SKM-1 treated with dmso at 0.1 percent for 144 hours (cell line): ENCODE measurements around the gene DOCK10.

ENCODE experiments used
- DNase-seq: peaks from one replicate; lab custom pipeline; 2025; ENCODE audit not compliant: unreplicated experiment; lab: John Stamatoyannopoulos, UW

The DOCK10 gene

DNA sequence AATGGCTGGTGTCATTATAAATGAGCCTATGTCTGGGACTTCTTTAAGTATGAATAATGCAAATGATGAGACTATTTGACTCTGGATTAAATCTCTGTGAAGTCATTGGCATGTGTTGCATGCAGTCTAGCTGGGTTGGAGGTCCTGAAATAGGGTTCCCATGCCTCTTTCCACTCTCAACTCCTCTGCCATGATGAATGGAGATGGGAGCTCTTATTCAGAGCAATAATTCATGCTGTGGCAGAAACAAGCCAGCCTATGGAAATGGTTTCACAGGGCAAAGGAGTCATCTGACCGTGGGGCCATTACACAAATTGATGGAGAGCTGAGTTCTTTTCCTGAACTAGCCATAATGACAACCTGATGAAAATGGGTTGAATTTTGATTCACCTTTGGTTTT is 310.6 kb downstream of the DOCK10 start:
- no peak for DNase-seq

DNA sequence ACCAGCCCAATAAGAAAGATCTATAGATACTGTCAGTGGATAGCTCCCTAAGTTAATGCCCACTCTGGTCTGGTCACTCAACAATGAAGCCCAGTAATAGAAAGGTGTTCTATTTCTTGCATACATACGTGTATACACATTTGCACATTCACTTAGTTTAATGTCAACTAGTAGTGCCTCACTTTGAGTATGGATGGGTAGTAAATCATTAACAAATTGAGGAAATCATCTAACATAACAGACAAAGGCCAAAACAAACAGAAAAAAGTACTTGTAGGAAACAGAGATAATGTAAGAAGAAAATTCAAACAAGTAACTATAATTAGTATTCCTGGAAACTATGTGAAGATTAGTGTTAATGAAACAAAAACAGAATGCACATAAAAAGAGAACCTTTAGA is 312.8 kb downstream of the DOCK10 start:
- no peak for DNase-seq

DNA sequence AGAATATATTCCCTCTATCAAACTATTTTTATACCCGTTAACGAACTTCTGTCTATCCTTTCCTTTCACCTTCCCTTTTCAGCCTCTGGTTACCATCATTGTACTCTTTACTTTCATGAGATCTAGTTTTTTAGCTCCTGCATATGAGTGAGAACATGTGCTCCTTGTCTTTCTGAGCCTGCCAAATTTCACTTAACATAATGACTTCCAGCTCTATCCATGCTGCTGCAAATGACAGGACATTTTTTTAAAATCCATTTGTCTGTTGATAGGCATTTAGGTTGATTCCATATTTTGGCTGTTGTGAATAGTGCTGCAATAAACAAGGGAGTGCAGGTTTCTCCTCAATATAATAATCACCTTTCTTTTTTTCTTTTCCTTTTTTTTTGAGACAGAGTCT is 317.9 kb downstream of the DOCK10 start:
- no peak for DNase-seq

DNA sequence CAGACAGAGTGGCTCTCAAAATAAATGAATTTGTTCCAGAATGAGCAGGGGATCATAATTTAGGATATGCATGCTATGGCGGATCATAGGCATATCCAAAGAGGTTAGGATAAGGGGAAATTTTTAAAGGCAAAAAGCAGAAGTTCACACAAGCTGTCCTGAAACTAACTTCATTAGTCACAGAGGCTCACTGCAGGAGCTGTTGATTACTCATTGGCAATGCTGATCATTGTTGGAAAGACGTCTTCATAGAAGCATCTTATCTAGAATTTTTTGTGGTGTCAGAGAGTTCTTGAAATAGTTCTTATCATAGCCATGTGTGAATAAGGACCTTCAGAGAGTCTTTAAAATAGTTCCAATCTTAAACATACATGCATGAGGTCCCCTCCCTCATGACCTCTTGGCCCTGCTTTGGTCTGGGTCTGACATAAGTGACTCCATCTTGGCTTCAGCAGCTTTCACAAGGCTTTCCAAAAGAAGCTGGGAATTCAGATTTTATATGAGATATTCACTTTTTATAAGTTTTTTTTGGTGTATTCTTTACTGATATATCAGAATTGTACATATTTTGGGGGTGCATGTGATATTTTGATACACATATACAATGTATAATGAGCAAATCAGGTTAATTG is 318.6 kb downstream of the DOCK10 start:
- DNase-seq = peak; percentile 13

DNA sequence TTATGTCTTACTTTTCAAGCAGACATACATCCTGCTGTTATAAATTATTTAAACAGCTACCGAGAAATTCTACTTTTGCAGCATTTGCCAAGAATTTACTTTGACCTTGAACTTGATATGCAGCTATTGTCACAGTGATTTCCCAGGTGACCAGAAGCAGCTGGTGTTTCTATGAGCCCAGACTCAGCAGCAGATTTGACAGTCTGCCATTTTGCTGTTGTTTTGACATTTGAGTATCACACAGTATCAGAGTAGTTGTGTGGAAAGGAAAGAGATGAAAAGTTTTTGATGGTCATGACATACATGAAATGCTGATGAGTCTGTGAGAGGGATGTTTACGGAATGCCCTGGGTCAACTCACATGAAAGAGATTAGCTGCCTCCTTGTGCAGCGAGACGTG is 319.5 kb downstream of the DOCK10 start:
- no peak for DNase-seq

DNA sequence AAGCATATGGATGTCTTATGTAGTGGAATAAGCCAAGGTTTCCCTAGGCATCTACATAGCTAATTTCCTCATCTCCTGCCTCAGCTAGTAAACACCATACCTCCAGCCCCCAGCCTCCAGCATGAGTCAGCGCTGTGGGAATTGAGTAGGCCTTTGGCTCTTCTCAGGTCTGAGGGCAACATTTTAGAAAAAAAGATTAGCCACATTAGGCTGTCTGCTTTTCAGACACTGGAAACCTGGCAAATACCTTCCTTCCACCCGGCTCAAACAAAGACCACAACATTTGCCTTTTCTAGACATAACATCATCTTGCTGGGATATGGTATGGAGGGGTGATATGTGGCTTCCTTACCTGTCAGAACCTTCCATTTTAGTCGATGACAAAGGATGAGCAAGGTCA is 320.0 kb downstream of the DOCK10 start:
- DNase-seq = no peak

DNA sequence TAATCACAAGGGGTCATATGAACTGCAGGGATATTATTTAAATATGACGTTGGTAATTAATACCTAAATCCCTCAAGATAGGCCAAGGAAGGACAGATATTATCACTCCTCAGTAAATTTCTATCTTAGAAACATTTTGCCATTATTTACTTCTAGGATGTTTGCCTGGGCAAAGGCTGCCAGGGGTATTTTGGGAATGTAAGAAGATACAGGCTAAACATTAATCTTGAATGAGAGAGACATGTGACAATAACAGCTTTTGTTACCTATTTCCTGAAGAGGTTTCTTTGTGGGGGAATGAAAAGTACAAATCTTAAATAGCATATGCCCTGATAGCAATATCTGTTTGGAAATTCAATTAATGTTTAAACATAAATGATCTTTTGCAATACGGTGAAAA is 325.3 kb downstream of the DOCK10 start:
- DNase-seq = no peak

DNA sequence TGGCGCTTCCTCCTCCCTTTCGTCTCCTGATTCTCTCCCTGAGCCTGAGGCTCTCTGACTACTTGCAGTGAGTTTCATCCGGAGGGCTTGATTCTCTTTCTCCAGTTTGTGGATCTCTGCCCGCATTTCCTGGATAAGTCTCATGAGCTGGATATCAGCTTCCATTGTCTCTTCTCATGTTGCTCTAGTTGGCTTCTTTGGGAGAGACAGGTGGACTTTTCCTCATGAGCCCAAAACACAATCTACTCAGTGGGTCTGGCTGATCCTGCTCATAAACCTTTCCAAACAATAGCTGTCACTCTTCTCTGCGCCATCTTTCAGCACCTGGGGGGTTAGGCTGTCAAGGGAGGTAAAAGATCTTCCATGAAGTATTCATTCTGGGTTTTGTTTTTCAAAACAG is 326.1 kb downstream of the DOCK10 start, which contains the start of gene CCDC195:
TSS of gene CCDC195 (minus strand) at position 165 of the 400 bp plus-strand sequence. CDS start at position 165, 0 bp downstream.
- no peak for DNase-seq
